Ishikawa (cell line): ENCODE measurements around the gene PKIG.

Experiments used
- CEBPB ChIP-seq: IDR thresholded peaks from 2 replicates; pipeline ENCODE4 v1.6.1; 2012
- CREB1 ChIP-seq: IDR thresholded peaks from 2 replicates; pipeline ENCODE4 v1.6.1; 2012; ENCODE audit warnings: low read depth
- EGR1 ChIP-seq: IDR thresholded peaks from 2 replicates; pipeline ENCODE4 v1.6.1; 2012
- RAD21 ChIP-seq: IDR thresholded peaks from 2 replicates; pipeline ENCODE4 v1.6.1; 2012; ENCODE audit warnings: low read depth
- TCF12 ChIP-seq: IDR thresholded peaks from 2 replicates; pipeline ENCODE4 v1.6.1; 2012; ENCODE audit warnings: low read depth
- TEAD4 ChIP-seq: IDR thresholded peaks from 2 replicates; pipeline ENCODE4 v1.6.1; 2012
- YY1 ChIP-seq: IDR thresholded peaks from 2 replicates; pipeline ENCODE4 v1.6.1; 2012; ENCODE audit warnings: low read depth
- TF ChIP-seq, protein P1 (sequence below): IDR thresholded peaks from 2 replicates; pipeline ENCODE4 v1.6.1; 2012
- TF ChIP-seq, protein P2 (sequence below): IDR thresholded peaks from 2 replicates; pipeline ENCODE4 v1.6.1; 2012; ENCODE audit warnings: low read depth, mild to moderate bottlenecking

DNA sequence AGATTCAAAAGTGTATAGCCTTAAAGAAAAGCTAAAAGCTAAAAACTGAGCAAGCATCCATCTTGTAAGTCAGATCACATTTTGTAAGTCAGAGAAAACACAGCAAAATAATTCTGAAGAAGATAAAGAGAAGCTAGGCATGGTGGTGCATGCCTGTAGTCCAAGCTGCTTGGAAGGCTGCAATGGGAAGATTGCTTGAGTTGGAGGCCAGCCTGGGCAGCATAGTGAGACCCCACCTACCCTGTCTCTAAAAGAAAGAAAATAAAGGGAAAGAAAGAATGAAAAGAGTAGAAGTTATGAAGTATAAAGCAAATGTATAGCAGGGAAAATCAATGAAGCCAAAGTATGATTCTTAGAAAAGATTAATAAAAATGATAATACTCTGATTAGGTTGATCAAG, 20.5 kb upstream of the PKIG start:
- no peak for TF ChIP-seq TCF12
- no peak for TF ChIP-seq TEAD4
- TF ChIP-seq, protein P1, sequence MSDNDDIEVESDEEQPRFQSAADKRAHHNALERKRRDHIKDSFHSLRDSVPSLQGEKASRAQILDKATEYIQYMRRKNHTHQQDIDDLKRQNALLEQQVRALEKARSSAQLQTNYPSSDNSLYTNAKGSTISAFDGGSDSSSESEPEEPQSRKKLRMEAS: no peak
- TF ChIP-seq RAD21: no peak
- TF ChIP-seq CEBPB: no peak
- TF ChIP-seq YY1: no peak
- TF ChIP-seq EGR1: no peak
- TF ChIP-seq CREB1: no peak
- TF ChIP-seq, protein P2, sequence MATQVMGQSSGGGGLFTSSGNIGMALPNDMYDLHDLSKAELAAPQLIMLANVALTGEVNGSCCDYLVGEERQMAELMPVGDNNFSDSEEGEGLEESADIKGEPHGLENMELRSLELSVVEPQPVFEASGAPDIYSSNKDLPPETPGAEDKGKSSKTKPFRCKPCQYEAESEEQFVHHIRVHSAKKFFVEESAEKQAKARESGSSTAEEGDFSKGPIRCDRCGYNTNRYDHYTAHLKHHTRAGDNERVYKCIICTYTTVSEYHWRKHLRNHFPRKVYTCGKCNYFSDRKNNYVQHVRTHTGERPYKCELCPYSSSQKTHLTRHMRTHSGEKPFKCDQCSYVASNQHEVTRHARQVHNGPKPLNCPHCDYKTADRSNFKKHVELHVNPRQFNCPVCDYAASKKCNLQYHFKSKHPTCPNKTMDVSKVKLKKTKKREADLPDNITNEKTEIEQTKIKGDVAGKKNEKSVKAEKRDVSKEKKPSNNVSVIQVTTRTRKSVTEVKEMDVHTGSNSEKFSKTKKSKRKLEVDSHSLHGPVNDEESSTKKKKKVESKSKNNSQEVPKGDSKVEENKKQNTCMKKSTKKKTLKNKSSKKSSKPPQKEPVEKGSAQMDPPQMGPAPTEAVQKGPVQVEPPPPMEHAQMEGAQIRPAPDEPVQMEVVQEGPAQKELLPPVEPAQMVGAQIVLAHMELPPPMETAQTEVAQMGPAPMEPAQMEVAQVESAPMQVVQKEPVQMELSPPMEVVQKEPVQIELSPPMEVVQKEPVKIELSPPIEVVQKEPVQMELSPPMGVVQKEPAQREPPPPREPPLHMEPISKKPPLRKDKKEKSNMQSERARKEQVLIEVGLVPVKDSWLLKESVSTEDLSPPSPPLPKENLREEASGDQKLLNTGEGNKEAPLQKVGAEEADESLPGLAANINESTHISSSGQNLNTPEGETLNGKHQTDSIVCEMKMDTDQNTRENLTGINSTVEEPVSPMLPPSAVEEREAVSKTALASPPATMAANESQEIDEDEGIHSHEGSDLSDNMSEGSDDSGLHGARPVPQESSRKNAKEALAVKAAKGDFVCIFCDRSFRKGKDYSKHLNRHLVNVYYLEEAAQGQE: no peak
